HEK293 (cell line): ENCODE measurements around the gene ISCU.

Source experiments
- BCL11B ChIP-seq: fragments of 450-650 bp; formaldehyde crosslinking; IDR thresholded peaks from 2 replicates; pipeline ENCODE4 v1.5.1; 2016; ENCODE audit warnings: low read depth, missing biosample characterization, missing genetic modification characterization
- FEZF1 ChIP-seq: fragments of 450-650 bp; formaldehyde crosslinking; IDR thresholded peaks from 2 replicates; pipeline ENCODE4 v1.5.1; 2016; ENCODE audit warnings: missing biosample characterization, missing genetic modification characterization
- GLI2 ChIP-seq: fragments of 450-650 bp; formaldehyde crosslinking; IDR thresholded peaks from 2 replicates; pipeline ENCODE4; 2017; ENCODE audit warnings: missing biosample characterization, missing genetic modification characterization, low read depth, borderline replicate concordance
- GLIS2 ChIP-seq: fragments of 450-650 bp; formaldehyde crosslinking; IDR thresholded peaks from 2 replicates; pipeline ENCODE4 v1.5.1; 2016; ENCODE audit warnings: missing biosample characterization, missing genetic modification characterization
- KLF1 ChIP-seq: fragments of 450-650 bp; formaldehyde crosslinking; IDR thresholded peaks from 2 replicates; pipeline ENCODE4 v1.5.1; 2016; ENCODE audit warnings: missing biosample characterization, missing genetic modification characterization
- KLF10 ChIP-seq: fragments of 450-650 bp; IDR thresholded peaks from 2 replicates; pipeline ENCODE4 v1.5.1; 2018; ENCODE audit warnings: missing biosample characterization, mild to moderate bottlenecking, missing genetic modification characterization
- OSR2 ChIP-seq: fragments of 450-650 bp; formaldehyde crosslinking; IDR thresholded peaks from 2 replicates; pipeline ENCODE4 v1.5.1; 2016; ENCODE audit warnings: missing biosample characterization, missing genetic modification characterization
- SP2 ChIP-seq: fragments of 450-650 bp; formaldehyde crosslinking; IDR thresholded peaks from 2 replicates; pipeline ENCODE4 v1.5.1; 2016; ENCODE audit warnings: missing biosample characterization, missing genetic modification characterization
- SP3 ChIP-seq: fragments of 450-650 bp; formaldehyde crosslinking; IDR thresholded peaks from 2 replicates; pipeline ENCODE4 v1.5.1; 2016; ENCODE audit warnings: missing biosample characterization, missing genetic modification characterization
- SP7 ChIP-seq: fragments of 450-650 bp; formaldehyde crosslinking; IDR thresholded peaks from 2 replicates; pipeline ENCODE4 v1.5.1; 2016; ENCODE audit warnings: missing biosample characterization, missing genetic modification characterization
- ZBTB17 ChIP-seq: fragments of 450-650 bp; formaldehyde crosslinking; IDR thresholded peaks from 2 replicates; pipeline ENCODE4 v1.5.1; 2016; ENCODE audit warnings: missing biosample characterization, missing genetic modification characterization
- ZBTB20 ChIP-seq: fragments of 450-650 bp; formaldehyde crosslinking; IDR thresholded peaks from 2 replicates; pipeline ENCODE4 v1.5.1; 2016; ENCODE audit warnings: missing biosample characterization, missing genetic modification characterization
- ZNF146 ChIP-seq: fragments of 450-650 bp; formaldehyde crosslinking; IDR thresholded peaks from 2 replicates; pipeline ENCODE4 v1.5.1; 2016; ENCODE audit warnings: missing biosample characterization, missing genetic modification characterization
- ZNF2 ChIP-seq: fragments of 450-650 bp; formaldehyde crosslinking; IDR thresholded peaks from 2 replicates; pipeline ENCODE4 v1.5.1; 2016; ENCODE audit warnings: missing biosample characterization, missing genetic modification characterization
- ZNF239 ChIP-seq: fragments of 450-650 bp; formaldehyde crosslinking; IDR thresholded peaks from 2 replicates; pipeline ENCODE4 v1.5.1; 2016; ENCODE audit warnings: missing biosample characterization, missing genetic modification characterization
- ZNF335 ChIP-seq: fragments of 450-650 bp; formaldehyde crosslinking; conservative IDR thresholded peaks from 2 replicates; pipeline ENCODE4 v1.5.1; 2016; ENCODE audit warnings: missing biosample characterization, missing genetic modification characterization
- ZNF354C ChIP-seq: fragments of 450-650 bp; formaldehyde crosslinking; IDR thresholded peaks from 2 replicates; pipeline ENCODE4 v1.5.1; 2016; ENCODE audit warnings: missing biosample characterization, missing genetic modification characterization, low read depth, borderline replicate concordance
- ZNF366 ChIP-seq: fragments of 450-650 bp; formaldehyde crosslinking; conservative IDR thresholded peaks from 2 replicates; pipeline ENCODE4 v1.5.1; 2016; ENCODE audit warnings: missing biosample characterization, missing genetic modification characterization
- ZNF394 ChIP-seq: fragments of 450-650 bp; formaldehyde crosslinking; IDR thresholded peaks from 2 replicates; pipeline ENCODE4 v1.5.1; 2016; ENCODE audit warnings: missing biosample characterization, missing genetic modification characterization, mild to moderate bottlenecking, moderate library complexity, borderline replicate concordance
- ZNF404 ChIP-seq: fragments of 450-650 bp; formaldehyde crosslinking; IDR thresholded peaks from 2 replicates; pipeline ENCODE4 v1.5.1; 2017; ENCODE audit warnings: missing biosample characterization, missing genetic modification characterization
- ZNF600 ChIP-seq: fragments of 450-650 bp; formaldehyde crosslinking; IDR thresholded peaks from 2 replicates; pipeline ENCODE4 v1.5.1; 2016; ENCODE audit warnings: missing biosample characterization, missing genetic modification characterization
- ZNF654 ChIP-seq: fragments of 450-650 bp; formaldehyde crosslinking; IDR thresholded peaks from 2 replicates; pipeline ENCODE4 v1.5.1; 2016; ENCODE audit warnings: low read depth, missing biosample characterization, missing genetic modification characterization
- ZNF660 ChIP-seq: fragments of 450-650 bp; IDR thresholded peaks from 2 replicates; pipeline ENCODE4 v1.5.1; 2018; ENCODE audit warnings: missing biosample characterization, mild to moderate bottlenecking, missing genetic modification characterization
- ZNF768 ChIP-seq: fragments of 450-650 bp; formaldehyde crosslinking; IDR thresholded peaks from 2 replicates; pipeline ENCODE4 v1.5.1; 2018; ENCODE audit warnings: missing biosample characterization, mild to moderate bottlenecking, missing genetic modification characterization
- ZNF777 ChIP-seq: fragments of 450-650 bp; formaldehyde crosslinking; IDR thresholded peaks from 2 replicates; pipeline ENCODE4 v1.5.1; 2017; ENCODE audit warnings: missing biosample characterization, missing genetic modification characterization, borderline replicate concordance
- ZNF837 ChIP-seq: fragments of 450-650 bp; formaldehyde crosslinking; IDR thresholded peaks from 2 replicates; pipeline ENCODE4 v1.5.1; 2016; ENCODE audit warnings: missing biosample characterization, missing genetic modification characterization
- ZSCAN23 ChIP-seq: fragments of 450-650 bp; formaldehyde crosslinking; IDR thresholded peaks from 2 replicates; pipeline ENCODE4 v1.5.1; 2016; ENCODE audit warnings: missing biosample characterization, missing genetic modification characterization
- ZXDB ChIP-seq: fragments of 450-650 bp; formaldehyde crosslinking; IDR thresholded peaks from 2 replicates; pipeline ENCODE4 v1.5.1; 2016; ENCODE audit warnings: missing biosample characterization, missing genetic modification characterization
- TF ChIP-seq, protein P1 (sequence below): fragments of 450-650 bp; IDR thresholded peaks from 2 replicates; pipeline ENCODE4 v1.5.1; 2018; ENCODE audit warnings: missing biosample characterization, mild to moderate bottlenecking, missing genetic modification characterization
- TF ChIP-seq, protein P2 (sequence below): fragments of 450-650 bp; formaldehyde crosslinking; optimal IDR thresholded peaks from 2 replicates; pipeline ENCODE3; 2016; ENCODE audit warnings: missing biosample characterization, mild to moderate bottlenecking, missing genetic modification characterization
- TF ChIP-seq, protein P3 (sequence below): fragments of 450-650 bp; formaldehyde crosslinking; IDR thresholded peaks from 2 replicates; pipeline ENCODE4 v1.5.1; 2016; ENCODE audit warnings: missing biosample characterization, missing genetic modification characterization
- TF ChIP-seq, protein P4 (sequence below): fragments of 450-650 bp; formaldehyde crosslinking; IDR thresholded peaks from 2 replicates; pipeline ENCODE4 v1.5.1; 2017; ENCODE audit warnings: missing biosample characterization, missing genetic modification characterization

ISCU gene

DNA sequence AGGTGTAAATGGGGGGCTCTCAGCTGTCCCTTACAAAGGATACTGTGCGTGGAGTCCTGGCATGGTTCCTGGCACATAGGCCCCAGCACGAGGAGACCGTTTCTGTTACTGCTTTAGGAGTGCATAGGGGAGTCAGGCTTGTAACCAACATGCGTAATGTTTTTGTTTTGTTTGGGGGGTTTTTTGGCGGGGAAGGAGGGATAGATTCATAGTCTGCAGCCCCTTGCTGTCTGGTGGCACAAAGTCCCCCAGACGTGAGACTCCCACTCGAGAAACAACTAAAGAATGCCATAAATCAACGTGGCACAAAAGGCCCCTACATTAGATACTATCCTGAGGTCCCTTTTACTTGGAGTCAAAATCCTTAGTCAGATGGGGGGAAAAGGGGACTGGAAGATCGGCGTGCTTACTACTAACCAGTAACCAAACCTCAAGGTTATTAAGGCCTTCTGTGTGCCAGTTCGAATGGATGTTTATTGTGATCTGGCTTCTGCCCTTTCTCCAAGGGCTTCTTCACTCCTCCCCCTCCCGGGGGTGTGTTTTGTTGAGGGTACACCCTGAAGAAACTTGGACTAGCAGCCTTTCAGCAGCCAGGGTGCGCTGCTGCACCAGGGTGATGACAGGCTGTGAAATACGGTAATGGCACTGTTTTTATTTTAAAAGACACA is 874 bp downstream of the ISCU start (continued):
- TF ChIP-seq, protein P1, sequence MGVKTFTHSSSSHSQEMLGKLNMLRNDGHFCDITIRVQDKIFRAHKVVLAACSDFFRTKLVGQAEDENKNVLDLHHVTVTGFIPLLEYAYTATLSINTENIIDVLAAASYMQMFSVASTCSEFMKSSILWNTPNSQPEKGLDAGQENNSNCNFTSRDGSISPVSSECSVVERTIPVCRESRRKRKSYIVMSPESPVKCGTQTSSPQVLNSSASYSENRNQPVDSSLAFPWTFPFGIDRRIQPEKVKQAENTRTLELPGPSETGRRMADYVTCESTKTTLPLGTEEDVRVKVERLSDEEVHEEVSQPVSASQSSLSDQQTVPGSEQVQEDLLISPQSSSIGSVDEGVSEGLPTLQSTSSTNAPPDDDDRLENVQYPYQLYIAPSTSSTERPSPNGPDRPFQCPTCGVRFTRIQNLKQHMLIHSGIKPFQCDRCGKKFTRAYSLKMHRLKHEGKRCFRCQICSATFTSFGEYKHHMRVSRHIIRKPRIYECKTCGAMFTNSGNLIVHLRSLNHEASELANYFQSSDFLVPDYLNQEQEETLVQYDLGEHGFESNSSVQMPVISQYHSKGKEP = 0 out of 2 replicates have a peak, but pooled peaks have one; percentile 32
- TF ChIP-seq KLF1 (tag by site-specific recombination) = peak; percentile 14; the same call in 1 of the 2 replicates
- no peak for TF ChIP-seq ZNF404 (tag by site-specific recombination)
- TF ChIP-seq ZNF354C (tag by site-specific recombination) = no peak
- TF ChIP-seq ZNF335 (tag by site-specific recombination) = peak; percentile 81
- peak; percentile 83 for TF ChIP-seq ZNF2 (tag by site-specific recombination)
- peak; percentile 87 for TF ChIP-seq OSR2 (tag by site-specific recombination)
- peak; percentile 79 for TF ChIP-seq SP3 (tag by site-specific recombination)
- no peak for TF ChIP-seq GLIS2
- peak; percentile 39; the same call in 1 of the 2 replicates for TF ChIP-seq FEZF1 (tag by site-specific recombination)
- no peak for TF ChIP-seq ZNF239 (tag by site-specific recombination)
- peak; percentile 71 for TF ChIP-seq ZXDB
- no peak for TF ChIP-seq ZSCAN23
- peak; percentile 89 for TF ChIP-seq ZNF654 (tag by site-specific recombination)
- TF ChIP-seq ZNF394 (tag by site-specific recombination) = no peak
- TF ChIP-seq ZNF660 (tag by site-specific recombination) = peak; percentile 68; the same call in 1 of the 2 replicates
- TF ChIP-seq BCL11B (tag by site-specific recombination) = no peak
- TF ChIP-seq ZBTB20 (tag by site-specific recombination) = 0 out of 2 replicates have a peak, but pooled peaks have one; percentile 3
- TF ChIP-seq GLI2 (tag by site-specific recombination) = no peak
- peak; percentile 26 for TF ChIP-seq SP7
- TF ChIP-seq, protein P2, sequence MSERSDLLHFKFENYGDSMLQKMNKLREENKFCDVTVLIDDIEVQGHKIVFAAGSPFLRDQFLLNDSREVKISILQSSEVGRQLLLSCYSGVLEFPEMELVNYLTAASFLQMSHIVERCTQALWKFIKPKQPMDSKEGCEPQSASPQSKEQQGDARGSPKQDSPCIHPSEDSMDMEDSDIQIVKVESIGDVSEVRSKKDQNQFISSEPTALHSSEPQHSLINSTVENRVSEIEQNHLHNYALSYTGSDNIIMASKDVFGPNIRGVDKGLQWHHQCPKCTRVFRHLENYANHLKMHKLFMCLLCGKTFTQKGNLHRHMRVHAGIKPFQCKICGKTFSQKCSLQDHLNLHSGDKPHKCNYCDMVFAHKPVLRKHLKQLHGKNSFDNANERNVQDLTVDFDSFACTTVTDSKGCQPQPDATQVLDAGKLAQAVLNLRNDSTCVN (tag by site-specific recombination) = no peak
- TF ChIP-seq, protein P3, sequence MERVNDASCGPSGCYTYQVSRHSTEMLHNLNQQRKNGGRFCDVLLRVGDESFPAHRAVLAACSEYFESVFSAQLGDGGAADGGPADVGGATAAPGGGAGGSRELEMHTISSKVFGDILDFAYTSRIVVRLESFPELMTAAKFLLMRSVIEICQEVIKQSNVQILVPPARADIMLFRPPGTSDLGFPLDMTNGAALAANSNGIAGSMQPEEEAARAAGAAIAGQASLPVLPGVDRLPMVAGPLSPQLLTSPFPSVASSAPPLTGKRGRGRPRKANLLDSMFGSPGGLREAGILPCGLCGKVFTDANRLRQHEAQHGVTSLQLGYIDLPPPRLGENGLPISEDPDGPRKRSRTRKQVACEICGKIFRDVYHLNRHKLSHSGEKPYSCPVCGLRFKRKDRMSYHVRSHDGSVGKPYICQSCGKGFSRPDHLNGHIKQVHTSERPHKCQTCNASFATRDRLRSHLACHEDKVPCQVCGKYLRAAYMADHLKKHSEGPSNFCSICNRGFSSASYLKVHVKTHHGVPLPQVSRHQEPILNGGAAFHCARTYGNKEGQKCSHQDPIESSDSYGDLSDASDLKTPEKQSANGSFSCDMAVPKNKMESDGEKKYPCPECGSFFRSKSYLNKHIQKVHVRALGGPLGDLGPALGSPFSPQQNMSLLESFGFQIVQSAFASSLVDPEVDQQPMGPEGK (tag by site-specific recombination) = peak; percentile 90
- TF ChIP-seq ZNF837 (tag by site-specific recombination) = no peak
- no peak for TF ChIP-seq ZNF146 (tag by site-specific recombination)
- no peak for TF ChIP-seq ZNF768 (tag by site-specific recombination)
- peak; percentile 93 for TF ChIP-seq KLF10 (tag by site-specific recombination)
- TF ChIP-seq SP2 (tag by site-specific recombination) = peak; percentile 61
- TF ChIP-seq ZNF777 (tag by site-specific recombination) = no peak
- TF ChIP-seq ZNF366 (tag by site-specific recombination) = peak; percentile 69
- peak; percentile 73 for TF ChIP-seq ZNF600 (tag by site-specific recombination)
- peak; percentile 95 for TF ChIP-seq ZBTB17 (tag by site-specific recombination)
- TF ChIP-seq, protein P4, sequence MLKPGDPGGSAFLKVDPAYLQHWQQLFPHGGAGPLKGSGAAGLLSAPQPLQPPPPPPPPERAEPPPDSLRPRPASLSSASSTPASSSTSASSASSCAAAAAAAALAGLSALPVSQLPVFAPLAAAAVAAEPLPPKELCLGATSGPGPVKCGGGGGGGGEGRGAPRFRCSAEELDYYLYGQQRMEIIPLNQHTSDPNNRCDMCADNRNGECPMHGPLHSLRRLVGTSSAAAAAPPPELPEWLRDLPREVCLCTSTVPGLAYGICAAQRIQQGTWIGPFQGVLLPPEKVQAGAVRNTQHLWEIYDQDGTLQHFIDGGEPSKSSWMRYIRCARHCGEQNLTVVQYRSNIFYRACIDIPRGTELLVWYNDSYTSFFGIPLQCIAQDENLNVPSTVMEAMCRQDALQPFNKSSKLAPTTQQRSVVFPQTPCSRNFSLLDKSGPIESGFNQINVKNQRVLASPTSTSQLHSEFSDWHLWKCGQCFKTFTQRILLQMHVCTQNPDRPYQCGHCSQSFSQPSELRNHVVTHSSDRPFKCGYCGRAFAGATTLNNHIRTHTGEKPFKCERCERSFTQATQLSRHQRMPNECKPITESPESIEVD (tag by site-specific recombination) = 0 out of 2 replicates have a peak, but pooled peaks have one; percentile 31
